SK-N-SH (cell line): ENCODE measurements around the gene IGSF9B. TPM values are rescaled to one million over a fixed set of nuclear protein-coding genes. Genes with fewer than 3 reads are reported as not detected.

Source experiments
- CTCF ChIA-PET: fragments of 300-600, 350-600 bp; formaldehyde crosslinking; extraction: SDS; loops from one replicate; lab custom pipeline; 2021; lab: Yijun Ruan, JAX
- POLR2A ChIA-PET: fragments of 350-600 bp; sonication (Branson Sonifier 250); formaldehyde crosslinking; extraction: SDS; loops from one replicate; lab custom pipeline; 2020; ENCODE audit warnings: antibody characterized with exemption, inconsistent platforms; lab: Yijun Ruan, JAX
- DNase-seq: peaks from one replicate; pipeline ENCODE4 v3.0.0; 2012
- H2AFZ ChIP-seq: fragments of 200-600 bp; sonication (generic); 2 replicates; pipeline ENCODE4 v1.8.1; 2016; ENCODE audit warnings: antibody characterized with exemption, mild to moderate bottlenecking, low read depth
- H3F3A ChIP-seq: fragments of 200-600 bp; sonication (generic); replicated peaks from 2 replicates; pipeline ENCODE3; 2016; ENCODE audit warnings: antibody characterized with exemption, mild to moderate bottlenecking; ENCODE audit not compliant: insufficient read depth
- H3K27ac ChIP-seq, 2 experiments: fragments of 200-500 bp in 1 of 2; fragments of 200-600 bp in 1 of 2; sonication (Bioruptor generic) in 1 of 2; sonication (generic), shearing (Covaris generic) in 1 of 2; 2 replicates each; pipeline versions ENCODE4 v1.5.1 to v1.6.1; 2014 to 2016; ENCODE audit warnings: low read depth in 2 of 2, inconsistent platforms in 1 of 2, low read length in 1 of 2, mild to moderate bottlenecking in 1 of 2, mixed read lengths in 1 of 2
- H3K27me3 ChIP-seq: fragments of 200-600 bp; sonication (generic), shearing (Covaris generic); 2 replicates; pipeline ENCODE4 v1.6.1; 2016; ENCODE audit warnings: mixed run types; ENCODE audit not compliant: insufficient read depth
- H3K36me3 ChIP-seq, 2 experiments: fragments of 200-500 bp in 1 of 2; fragments of 200-600 bp in 1 of 2; sonication (Bioruptor generic) in 1 of 2; sonication (generic) in 1 of 2; replicated peaks in 1 of 2; 2 replicates each; pipeline versions ENCODE3 to v1.5.1; 2014 to 2016; ENCODE audit warnings: low read length in 1 of 2, mild to moderate bottlenecking in 1 of 2; ENCODE audit not compliant: insufficient read depth in 2 of 2, control insufficient read depth in 1 of 2
- H3K4me1 ChIP-seq, 2 experiments: fragments of 200-500 bp in 1 of 2; fragments of 200-600 bp in 1 of 2; sonication (Bioruptor generic) in 1 of 2; sonication (generic), shearing (Covaris generic) in 1 of 2; 2 replicates each; pipeline versions ENCODE4 v1.5.1 to v1.6.1; 2014 to 2016; ENCODE audit warnings: low read depth in 1 of 2, low read length in 1 of 2, mixed run types in 1 of 2; ENCODE audit not compliant: insufficient read depth in 2 of 2, control insufficient read depth in 1 of 2
- H3K4me2 ChIP-seq: fragments of 200-600 bp; sonication (generic), shearing (Covaris generic); 2 replicates; pipeline ENCODE4 v1.6.1; 2017; ENCODE audit warnings: mixed run types
- H3K4me3 ChIP-seq, 2 experiments: fragments of 200-500 bp in 1 of 2; fragments of 200-600 bp in 1 of 2; sonication (Bioruptor generic) in 1 of 2; sonication (generic), shearing (Covaris generic) in 1 of 2; 2 replicates each; pipeline versions ENCODE4 v1.5.1 to v1.8.1; 2014 to 2016; ENCODE audit warnings: low read depth in 2 of 2, inconsistent platforms in 1 of 2, low read length in 1 of 2, mild to moderate bottlenecking in 1 of 2, mixed read lengths in 1 of 2, moderate library complexity in 1 of 2
- H3K79me2 ChIP-seq: fragments of 200-600 bp; sonication (generic); 2 replicates; pipeline ENCODE4 v1.8.1; 2017; ENCODE audit warnings: mild to moderate bottlenecking; ENCODE audit not compliant: insufficient read depth
- H3K9ac ChIP-seq: fragments of 200-600 bp; sonication (generic); 2 replicates; pipeline ENCODE4 v1.6.1; 2017; ENCODE audit warnings: mixed run types
- H3K9me2 ChIP-seq: fragments of 200-600 bp; sonication (generic); 2 replicates; pipeline ENCODE4 v1.6.1; 2017; ENCODE audit warnings: mixed run types
- H3K9me3 ChIP-seq: fragments of 200-600 bp; sonication (generic); 2 replicates; pipeline ENCODE4 v1.6.1; 2017; ENCODE audit warnings: mixed run types, mild to moderate bottlenecking, moderate library complexity
- H4K20me1 ChIP-seq: fragments of 200-600 bp; sonication (generic); 2 replicates; pipeline ENCODE4 v1.6.1; 2017; ENCODE audit warnings: mild to moderate bottlenecking, mixed run types; ENCODE audit not compliant: insufficient read depth
- EZH2phosphoT487 ChIP-seq: fragments of 200-600 bp; sonication (generic); IDR thresholded peaks from 2 replicates; pipeline ENCODE4 v1.6.1; 2017; ENCODE audit warnings: low read depth, mixed run types, mild to moderate bottlenecking, antibody characterized with exemption, moderate library complexity, borderline replicate concordance
- MEF2A ChIP-seq: IDR thresholded peaks from 2 replicates; pipeline ENCODE4 v1.4.0; 2012; ENCODE audit warnings: low read depth, borderline replicate concordance
- RCOR1 ChIP-seq: fragments of 150-350 bp; IDR thresholded peaks from 2 replicates; pipeline ENCODE4 v1.6.1; 2017; ENCODE audit warnings: antibody characterized with exemption, low read length
- SMC3 ChIP-seq: IDR thresholded peaks from 2 replicates; pipeline ENCODE4 v1.6.1; 2012; ENCODE audit warnings: low read depth, low read length, improper control_type of control experiment
- TCF12 ChIP-seq: IDR thresholded peaks from 2 replicates; pipeline ENCODE4 v1.4.0; 2012
- WGBS: methylation state at CpG from one replicate; pipeline ENCODE4 v1.1.6; 2017; ENCODE audit warnings: low lambda C conversion rate; 5-methylcytosine and 5-hydroxymethylcytosine counted together
- polyA plus RNA-seq, 3 experiments: library from polyadenylated mRNA; depleted of rRNA; stranded (reverse); fragments of >200 nt; gene quantifications; 2 replicates each; pipeline ENCODE4 v1.2.3, GENCODE V29; 2012
- TF ChIP-seq, protein P1 (sequence below): fragments of 150-350 bp; IDR thresholded peaks from 2 replicates; pipeline ENCODE4 v1.6.1; 2016; ENCODE audit warnings: mild to moderate bottlenecking, low read depth, low read length
- TF ChIP-seq, protein P2 (sequence below): fragments of 200-600 bp; sonication (generic); IDR thresholded peaks from 2 replicates; pipeline ENCODE4 v1.6.1; 2017; ENCODE audit warnings: antibody characterized with exemption, mild to moderate bottlenecking, moderate library complexity

IGSF9B gene
- polyA plus RNA-seq, 1 of the 3 experiments (the other 2 are of a cell fraction), result 0.41 TPM

DNA sequence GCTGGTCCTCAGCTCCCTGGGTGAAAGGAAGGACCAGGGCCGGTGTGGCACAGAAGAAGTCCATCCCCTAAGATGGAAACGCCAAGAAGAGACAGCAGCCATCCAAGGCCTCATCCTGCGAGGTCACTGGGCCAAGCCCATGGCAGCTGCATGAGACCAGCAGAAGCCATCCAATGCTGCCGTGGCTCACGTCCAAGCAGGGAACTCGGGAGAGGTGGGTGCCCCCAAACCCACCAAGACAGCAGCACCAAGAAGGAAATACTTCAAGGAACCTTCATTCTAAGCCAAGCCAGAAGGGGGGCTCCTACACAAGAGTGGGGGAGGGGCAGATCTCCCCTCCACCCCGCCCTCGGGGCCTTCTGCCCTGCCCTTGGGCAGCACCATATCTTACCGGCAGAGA is 49.6 kb downstream of the IGSF9B start:
- 50% methylated on average over 5 of the region's 9 CpGs for WGBS
- no peaks in the 10 kb centered on the region for H3K9me3 ChIP-seq
- CTCF ChIA-PET, result interaction anchor here (0.6 to 1.5 kb wide), 4 partner anchors 8 to 138 kb away, joined by 3 to 5 read pairs (median 3); no protein-coding TSS in a partner anchor
- H3K36me3 ChIP-seq, result no peaks in the 10 kb centered on the region
- H2AFZ ChIP-seq, result no peak overlapping the region
- H3K27ac ChIP-seq, result no peak overlapping the region
- H3K79me2 ChIP-seq, result no peaks in the 10 kb centered on the region
- TF ChIP-seq RCOR1 (no peak), TCF12 (no peak), MEF2A (no peak), EZH2phosphoT487 (no peak)
- TF ChIP-seq, protein P1, sequence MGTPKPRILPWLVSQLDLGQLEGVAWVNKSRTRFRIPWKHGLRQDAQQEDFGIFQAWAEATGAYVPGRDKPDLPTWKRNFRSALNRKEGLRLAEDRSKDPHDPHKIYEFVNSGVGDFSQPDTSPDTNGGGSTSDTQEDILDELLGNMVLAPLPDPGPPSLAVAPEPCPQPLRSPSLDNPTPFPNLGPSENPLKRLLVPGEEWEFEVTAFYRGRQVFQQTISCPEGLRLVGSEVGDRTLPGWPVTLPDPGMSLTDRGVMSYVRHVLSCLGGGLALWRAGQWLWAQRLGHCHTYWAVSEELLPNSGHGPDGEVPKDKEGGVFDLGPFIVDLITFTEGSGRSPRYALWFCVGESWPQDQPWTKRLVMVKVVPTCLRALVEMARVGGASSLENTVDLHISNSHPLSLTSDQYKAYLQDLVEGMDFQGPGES, result no peak
- TF ChIP-seq, protein P2, sequence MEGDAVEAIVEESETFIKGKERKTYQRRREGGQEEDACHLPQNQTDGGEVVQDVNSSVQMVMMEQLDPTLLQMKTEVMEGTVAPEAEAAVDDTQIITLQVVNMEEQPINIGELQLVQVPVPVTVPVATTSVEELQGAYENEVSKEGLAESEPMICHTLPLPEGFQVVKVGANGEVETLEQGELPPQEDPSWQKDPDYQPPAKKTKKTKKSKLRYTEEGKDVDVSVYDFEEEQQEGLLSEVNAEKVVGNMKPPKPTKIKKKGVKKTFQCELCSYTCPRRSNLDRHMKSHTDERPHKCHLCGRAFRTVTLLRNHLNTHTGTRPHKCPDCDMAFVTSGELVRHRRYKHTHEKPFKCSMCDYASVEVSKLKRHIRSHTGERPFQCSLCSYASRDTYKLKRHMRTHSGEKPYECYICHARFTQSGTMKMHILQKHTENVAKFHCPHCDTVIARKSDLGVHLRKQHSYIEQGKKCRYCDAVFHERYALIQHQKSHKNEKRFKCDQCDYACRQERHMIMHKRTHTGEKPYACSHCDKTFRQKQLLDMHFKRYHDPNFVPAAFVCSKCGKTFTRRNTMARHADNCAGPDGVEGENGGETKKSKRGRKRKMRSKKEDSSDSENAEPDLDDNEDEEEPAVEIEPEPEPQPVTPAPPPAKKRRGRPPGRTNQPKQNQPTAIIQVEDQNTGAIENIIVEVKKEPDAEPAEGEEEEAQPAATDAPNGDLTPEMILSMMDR, result no peak
- H3K27me3 ChIP-seq, result no peaks in the 10 kb centered on the region
- no peak overlapping the region for H3K9ac ChIP-seq
- POLR2A ChIA-PET, result interaction anchor here (1.8 kb wide), 1 partner anchor 10 kb away, joined by 5 read pairs; no protein-coding TSS in a partner anchor
- no peaks in the 10 kb centered on the region for H4K20me1 ChIP-seq
- H3K4me2 ChIP-seq, result no peak overlapping the region
- no peak for DNase-seq
- H3K4me3 ChIP-seq, result no peak overlapping the region
- no peaks in the 10 kb centered on the region for H3F3A ChIP-seq
- no peaks in the 10 kb centered on the region for H3K9me2 ChIP-seq
- H3K4me1 ChIP-seq, result no peaks in the 10 kb centered on the region

DNA sequence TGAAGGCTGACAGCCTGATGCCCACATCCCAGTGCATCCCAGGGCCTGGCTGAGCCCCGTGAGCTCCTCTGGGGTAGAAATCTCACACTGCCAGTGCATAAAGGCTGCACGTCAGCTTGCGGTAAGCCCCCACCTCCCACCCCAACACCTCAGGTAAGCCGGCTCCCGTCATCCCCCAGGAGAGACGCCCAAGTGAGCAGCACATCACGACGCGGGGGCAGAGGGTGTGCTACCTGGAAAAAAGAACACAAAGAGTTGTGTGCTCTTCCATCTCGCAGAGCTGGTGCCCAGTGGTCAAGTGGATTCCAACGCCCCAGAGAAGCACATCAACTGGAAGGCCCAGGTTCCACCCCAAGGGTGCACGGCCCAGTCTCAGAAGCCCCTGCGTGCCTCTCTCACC is 50.0 kb downstream of the IGSF9B start:
- H3K9me3 ChIP-seq, result no peaks in the 10 kb centered on the region
- no peak overlapping the region for H3K4me3 ChIP-seq
- POLR2A ChIA-PET, result interaction anchor here (1.8 kb wide), 1 partner anchor 10 kb away, joined by 5 read pairs; no protein-coding TSS in a partner anchor
- no peaks in the 10 kb centered on the region for H3K9me2 ChIP-seq
- H3K27me3 ChIP-seq, result no peaks in the 10 kb centered on the region
- no peak for DNase-seq
- no peak overlapping the region for H2AFZ ChIP-seq
- no peaks in the 10 kb centered on the region for H3K36me3 ChIP-seq
- H3K79me2 ChIP-seq, result no peaks in the 10 kb centered on the region
- no peaks in the 10 kb centered on the region for H3F3A ChIP-seq
- H3K27ac ChIP-seq, result no peak overlapping the region
- CTCF ChIA-PET, result interaction anchor here (0.9 to 1.5 kb wide), 2 partner anchors 9 to 139 kb away, joined by 3 to 5 read pairs; no protein-coding TSS in a partner anchor
- H3K9ac ChIP-seq, result no peak overlapping the region
- H4K20me1 ChIP-seq, result no peaks in the 10 kb centered on the region
- H3K4me2 ChIP-seq, result no peak overlapping the region
- H3K4me1 ChIP-seq, result no peaks in the 10 kb centered on the region
- TF ChIP-seq SMC3, result no peak
- TF ChIP-seq, protein P1, result no peak
- WGBS, result 45% methylated on average over 6 of the region's 13 CpGs
